Progenitor cell of endocrine pancreas (in vitro differentiated cells): ENCODE data around the gene RBM47. TPM values are rescaled to one million over a fixed set of nuclear protein-coding genes. Genes with fewer than 3 reads are reported as not detected.

ENCODE experiments used
- DNase-seq: peaks from one replicate; pipeline ENCODE4 v3.0.0; 2021; ENCODE audit warnings: low spot score; ENCODE audit not compliant: unreplicated experiment
- H3K27ac Mint-ChIP-seq: 2 replicates; pipeline ENCODE4 v1.8.0; 2021; ENCODE audit warnings: mild to moderate bottlenecking, moderate library complexity, mixed read lengths
- H3K27me3 Mint-ChIP-seq: 2 replicates; pipeline ENCODE4 v1.8.0; 2021; ENCODE audit warnings: mixed read lengths
- H3K36me3 Mint-ChIP-seq: 2 replicates; pipeline ENCODE4 v1.8.0; 2022; ENCODE audit warnings: mixed read lengths; ENCODE audit not compliant: insufficient read depth
- H3K4me1 Mint-ChIP-seq: 2 replicates; pipeline ENCODE4 v1.8.0; 2021; ENCODE audit warnings: low read depth, mixed read lengths
- H3K4me3 Mint-ChIP-seq: 2 replicates; pipeline ENCODE4 v1.8.0; 2021; ENCODE audit warnings: low read depth, mild to moderate bottlenecking, moderate library complexity, mixed read lengths
- H3K9me3 Mint-ChIP-seq: 2 replicates; pipeline ENCODE4 v1.8.0; 2021; ENCODE audit warnings: low read depth, mixed read lengths
- microRNA-seq: library from miRNA; unstranded; fragments of <30 nt; microRNA quantifications from one replicate; pipeline ENCODE4 v1.1.0, GENCODE V29; 2020; ENCODE audit warnings: borderline number of aligned reads; ENCODE audit not compliant: unreplicated experiment
- total RNA-seq: library from RNA; stranded (reverse); gene quantifications from 2 replicates; pipeline ENCODE4 v1.2.1, GENCODE V29; 2021
- TF ChIP-seq, protein P1 (sequence below): fragments of 200-600 bp; sonication (generic); IDR thresholded peaks from one replicate; pipeline ENCODE4 v1.5.0; 2021; ENCODE audit warnings: antibody characterized with exemption, mild to moderate bottlenecking; ENCODE audit not compliant: unreplicated experiment

The RBM47 gene
- total RNA-seq, 1 donor from 2014 or later: 64.8 TPM

DNA sequence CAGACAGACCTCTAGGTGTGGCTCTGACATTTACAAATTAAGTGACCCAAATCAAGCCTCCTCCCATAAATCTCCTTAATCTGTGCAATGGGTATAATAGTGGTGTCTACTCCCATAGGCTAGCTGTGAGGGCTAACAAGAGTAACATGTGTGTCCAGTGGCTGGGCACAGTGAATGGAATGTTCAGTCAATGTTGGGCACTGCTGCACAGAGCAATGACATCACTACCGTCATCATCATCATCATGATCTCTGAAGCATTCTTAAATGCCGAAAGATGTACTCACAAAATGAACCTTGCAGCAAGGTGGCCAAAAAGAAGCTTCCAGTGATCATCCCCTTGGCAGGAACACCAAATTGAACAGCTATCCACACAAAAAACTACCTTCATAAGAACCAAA, 251.0 kb downstream of the RBM47 start:
- H3K4me1 Mint-ChIP-seq: no peaks in the 10 kb centered on the region
- no peaks in the 10 kb centered on the region for H3K9me3 Mint-ChIP-seq

DNA sequence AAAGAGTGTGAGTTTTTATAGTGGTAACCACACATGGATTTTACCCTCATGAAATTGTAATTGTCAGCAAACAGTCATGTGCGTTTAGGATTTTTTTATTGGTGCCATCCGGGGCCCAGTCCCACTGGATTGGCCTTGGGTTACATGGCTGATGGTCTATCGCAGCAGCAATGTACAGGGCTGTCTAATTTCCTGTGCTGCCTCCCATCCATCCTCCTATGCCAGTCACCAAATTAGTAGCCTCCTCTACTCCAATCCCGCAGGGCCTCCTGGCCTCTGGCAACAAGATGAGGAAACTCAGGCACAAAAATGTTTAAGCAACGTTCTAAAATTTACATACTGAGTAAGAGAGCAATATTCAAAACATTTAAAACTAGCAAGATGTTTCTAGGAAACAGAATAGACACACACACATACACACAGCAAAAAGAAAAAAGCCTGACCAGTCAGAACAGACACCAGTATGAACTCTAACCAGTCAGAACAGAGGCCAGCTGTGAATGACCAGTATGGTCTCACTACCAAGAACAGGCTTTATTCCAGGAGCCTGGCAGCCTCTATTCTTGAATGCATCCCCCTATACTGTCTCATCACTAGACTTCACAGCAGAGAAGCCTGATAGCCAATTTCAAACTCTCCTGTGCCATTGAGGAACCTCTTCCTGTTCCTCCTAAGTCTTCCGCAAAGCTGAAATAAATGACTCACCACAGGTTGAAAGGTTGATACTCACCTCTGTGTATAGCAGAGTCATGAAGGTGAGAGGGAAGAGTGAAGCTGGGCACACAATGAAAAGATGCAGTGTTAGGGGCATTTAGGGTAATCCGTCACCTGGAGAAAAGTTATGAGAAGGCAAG, 251.9 kb downstream of the RBM47 start:
- Mint-ChIP-seq H3K4me1 (no peaks in the 10 kb centered on the region), H3K4me3 (no peak overlapping the region)
- TF ChIP-seq, protein P1, sequence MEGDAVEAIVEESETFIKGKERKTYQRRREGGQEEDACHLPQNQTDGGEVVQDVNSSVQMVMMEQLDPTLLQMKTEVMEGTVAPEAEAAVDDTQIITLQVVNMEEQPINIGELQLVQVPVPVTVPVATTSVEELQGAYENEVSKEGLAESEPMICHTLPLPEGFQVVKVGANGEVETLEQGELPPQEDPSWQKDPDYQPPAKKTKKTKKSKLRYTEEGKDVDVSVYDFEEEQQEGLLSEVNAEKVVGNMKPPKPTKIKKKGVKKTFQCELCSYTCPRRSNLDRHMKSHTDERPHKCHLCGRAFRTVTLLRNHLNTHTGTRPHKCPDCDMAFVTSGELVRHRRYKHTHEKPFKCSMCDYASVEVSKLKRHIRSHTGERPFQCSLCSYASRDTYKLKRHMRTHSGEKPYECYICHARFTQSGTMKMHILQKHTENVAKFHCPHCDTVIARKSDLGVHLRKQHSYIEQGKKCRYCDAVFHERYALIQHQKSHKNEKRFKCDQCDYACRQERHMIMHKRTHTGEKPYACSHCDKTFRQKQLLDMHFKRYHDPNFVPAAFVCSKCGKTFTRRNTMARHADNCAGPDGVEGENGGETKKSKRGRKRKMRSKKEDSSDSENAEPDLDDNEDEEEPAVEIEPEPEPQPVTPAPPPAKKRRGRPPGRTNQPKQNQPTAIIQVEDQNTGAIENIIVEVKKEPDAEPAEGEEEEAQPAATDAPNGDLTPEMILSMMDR: no peak

More for the DNA sequence above, 251.0 kb downstream of the RBM47 start:
- H3K27ac Mint-ChIP-seq: no peak overlapping the region
- no peaks in the 10 kb centered on the region for H3K27me3 Mint-ChIP-seq
- no peaks in the 10 kb centered on the region for H3K36me3 Mint-ChIP-seq
- no peak for DNase-seq
- H3K4me3 Mint-ChIP-seq: no peak overlapping the region
- TF ChIP-seq, protein P1: no peak

DNA sequence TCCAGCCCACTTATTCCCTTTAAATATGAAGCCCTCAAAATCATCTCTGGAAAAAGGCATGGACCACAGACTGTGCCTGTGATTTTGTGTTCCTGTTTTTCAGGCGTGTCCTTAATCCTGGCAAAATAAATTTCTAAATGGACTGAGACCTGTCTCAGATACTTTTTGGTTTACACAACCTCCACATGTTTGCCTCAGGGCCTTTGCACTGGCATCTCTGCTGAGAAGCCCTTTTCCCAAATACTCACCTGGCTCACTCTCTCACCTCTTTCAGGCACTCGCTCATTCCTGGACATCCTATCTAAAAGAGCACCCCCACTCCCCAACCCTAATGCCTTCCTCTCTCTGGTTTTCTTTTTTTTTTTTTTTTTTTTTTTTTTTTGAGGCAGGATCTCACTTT, 254.0 kb downstream of the RBM47 start:
- Mint-ChIP-seq H3K9me3 (no peaks in the 10 kb centered on the region), H3K36me3 (no peaks in the 10 kb centered on the region)

More for the DNA sequence above, 251.9 kb downstream of the RBM47 start:
- no peak for DNase-seq
- Mint-ChIP-seq H3K27me3 (no peaks in the 10 kb centered on the region), H3K27ac (no peak overlapping the region), H3K36me3 (no peaks in the 10 kb centered on the region), H3K9me3 (no peaks in the 10 kb centered on the region)

DNA sequence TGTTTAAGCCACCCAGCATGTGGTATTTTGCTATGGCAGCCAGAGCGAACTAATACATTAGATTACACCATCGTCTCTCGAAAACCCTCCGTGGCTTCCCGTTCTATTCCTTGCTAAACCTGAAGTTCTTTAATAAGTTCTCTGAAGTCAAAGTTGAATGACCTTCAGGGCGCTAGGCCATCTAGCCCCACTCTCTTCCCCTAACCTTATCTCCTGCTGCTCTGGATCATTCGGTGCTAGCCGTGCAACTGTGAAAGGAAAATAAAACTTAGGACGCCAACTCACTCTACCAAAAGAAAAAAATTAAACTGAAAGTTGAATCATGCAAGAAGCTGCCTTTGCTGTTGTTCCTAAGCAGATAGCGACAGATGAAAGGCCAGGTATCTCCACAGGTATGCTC, 254.6 kb downstream of the RBM47 start:
- Mint-ChIP-seq H3K4me3 (no peak overlapping the region), H3K27me3 (no peaks in the 10 kb centered on the region), H3K9me3 (peaks cover under 1% of the 10 kb centered on the region), H3K4me1 (peaks cover under 1% of the 10 kb centered on the region), H3K27ac (no peak overlapping the region), H3K36me3 (no peaks in the 10 kb centered on the region)
- no peak for DNase-seq
- TF ChIP-seq, protein P1: no peak

More for the DNA sequence above, 254.0 kb downstream of the RBM47 start:
- Mint-ChIP-seq H3K27ac (no peak overlapping the region), H3K27me3 (no peaks in the 10 kb centered on the region), H3K4me1 (no peaks in the 10 kb centered on the region), H3K4me3 (no peak overlapping the region)
- no peak for DNase-seq
- TF ChIP-seq, protein P1: no peak

DNA sequence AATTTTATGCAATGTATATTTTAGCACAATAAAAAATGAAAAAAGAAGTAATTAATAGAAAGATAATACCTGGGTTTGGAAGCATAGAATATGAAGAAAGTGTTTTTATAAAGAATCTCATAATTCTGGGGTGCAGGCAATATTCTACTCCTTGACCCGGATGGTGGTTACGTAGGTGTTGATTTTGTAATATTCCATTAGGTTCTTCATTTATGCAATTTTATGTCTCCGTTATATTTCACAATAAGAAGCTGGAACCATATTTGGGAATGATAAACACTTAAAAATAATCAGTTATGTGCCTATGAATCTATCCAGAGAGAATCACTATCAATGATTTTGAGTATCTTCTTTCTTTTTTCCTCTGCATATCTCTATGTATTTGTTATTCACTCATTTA, 256.0 kb downstream of the RBM47 start:
- H3K9me3 Mint-ChIP-seq: peaks cover 3% of the 10 kb centered on the region
- no peak overlapping the region for H3K27ac Mint-ChIP-seq
- no peaks in the 10 kb centered on the region for H3K27me3 Mint-ChIP-seq
- no peak for DNase-seq
- no peaks in the 10 kb centered on the region for H3K36me3 Mint-ChIP-seq
- TF ChIP-seq, protein P1: no peak
- no peak overlapping the region for H3K4me3 Mint-ChIP-seq
- peaks cover 1% of the 10 kb centered on the region for H3K4me1 Mint-ChIP-seq

Small RNAs within 50 kb of the gene (microRNA-seq; reads per million reads assigned to microRNA genes)
- gene MIR4802: 3.6 reads per million

Other genes starting within 250 kb of the RBM47 start
- gene NSUN7, start 120.1 kb upstream of the RBM47 start, total RNA-seq: 17.5 and 20.1 TPM in 2 replicates